Thyroid gland (tissue), 4 donors: ENCODE data around the gene SLC25A30.

Experiments
- POLR2A ChIP-seq, 2 donors: fragments of 450-650 bp; IDR thresholded peaks; one replicate each; pipeline ENCODE4 v1.6.1; 2017; ENCODE audit warnings: antibody characterized with exemption in 2 of 2, mild to moderate bottlenecking in 2 of 2, moderate library complexity in 1 of 2
- TF ChIP-seq, protein P1 (sequence below), 6 experiments: fragments of 200-600 bp in 3 of 6; fragments of 450-650 bp in 3 of 6; sonication (generic) in 3 of 6; IDR thresholded peaks; one replicate each; pipeline ENCODE4 v1.5.1; 2016 to 2019; ENCODE audit warnings: antibody characterized with exemption in 6 of 6, mild to moderate bottlenecking in 2 of 6, inconsistent platforms in 1 of 6, moderate library complexity in 1 of 6

DNA sequence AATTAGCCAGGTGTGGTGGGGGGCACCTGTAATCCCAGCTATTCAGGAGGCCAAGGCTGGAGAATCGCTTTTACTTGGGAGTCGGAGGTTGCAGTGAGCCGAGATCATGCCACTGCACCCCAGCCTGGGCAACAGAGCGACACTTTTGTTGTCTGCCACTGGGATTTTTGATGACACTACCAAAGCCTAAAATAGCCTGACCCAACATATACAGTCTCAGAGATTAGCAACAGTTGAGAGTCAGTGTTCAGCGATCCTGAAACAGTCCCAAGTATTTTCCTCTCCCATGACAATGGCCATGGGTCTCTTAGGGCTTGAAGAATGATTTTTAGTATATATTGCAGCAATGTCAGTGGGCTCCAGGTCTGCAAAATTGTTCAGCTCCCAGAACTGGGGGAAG lies 32.9 kb downstream of the SLC25A30 start:
- TF ChIP-seq POLR2A (IDR thresholded peaks at IDR 0.05), result no peak
- TF ChIP-seq, protein P1, sequence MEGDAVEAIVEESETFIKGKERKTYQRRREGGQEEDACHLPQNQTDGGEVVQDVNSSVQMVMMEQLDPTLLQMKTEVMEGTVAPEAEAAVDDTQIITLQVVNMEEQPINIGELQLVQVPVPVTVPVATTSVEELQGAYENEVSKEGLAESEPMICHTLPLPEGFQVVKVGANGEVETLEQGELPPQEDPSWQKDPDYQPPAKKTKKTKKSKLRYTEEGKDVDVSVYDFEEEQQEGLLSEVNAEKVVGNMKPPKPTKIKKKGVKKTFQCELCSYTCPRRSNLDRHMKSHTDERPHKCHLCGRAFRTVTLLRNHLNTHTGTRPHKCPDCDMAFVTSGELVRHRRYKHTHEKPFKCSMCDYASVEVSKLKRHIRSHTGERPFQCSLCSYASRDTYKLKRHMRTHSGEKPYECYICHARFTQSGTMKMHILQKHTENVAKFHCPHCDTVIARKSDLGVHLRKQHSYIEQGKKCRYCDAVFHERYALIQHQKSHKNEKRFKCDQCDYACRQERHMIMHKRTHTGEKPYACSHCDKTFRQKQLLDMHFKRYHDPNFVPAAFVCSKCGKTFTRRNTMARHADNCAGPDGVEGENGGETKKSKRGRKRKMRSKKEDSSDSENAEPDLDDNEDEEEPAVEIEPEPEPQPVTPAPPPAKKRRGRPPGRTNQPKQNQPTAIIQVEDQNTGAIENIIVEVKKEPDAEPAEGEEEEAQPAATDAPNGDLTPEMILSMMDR (IDR thresholded peaks at IDR 0.05), result no peak
